GM19023 (cell line): ENCODE data around the gene PTPRT.

ENCODE experiments used
- ATAC-seq: cut with Tn5 transposase; IDR thresholded peaks from one replicate; pipeline ENCODE4 v1.9.1; 2021; ENCODE audit warnings: mild to moderate bottlenecking, moderate library complexity; ENCODE audit not compliant: unreplicated experiment

Gene PTPRT

GRCh38 chr20:42492290-42492689 is 697.4 kb downstream of the PTPRT start:
- no peak for ATAC-seq

GRCh38 chr20:42485556-42485955 is 704.1 kb downstream of the PTPRT start:
- no peak for ATAC-seq

DNA sequence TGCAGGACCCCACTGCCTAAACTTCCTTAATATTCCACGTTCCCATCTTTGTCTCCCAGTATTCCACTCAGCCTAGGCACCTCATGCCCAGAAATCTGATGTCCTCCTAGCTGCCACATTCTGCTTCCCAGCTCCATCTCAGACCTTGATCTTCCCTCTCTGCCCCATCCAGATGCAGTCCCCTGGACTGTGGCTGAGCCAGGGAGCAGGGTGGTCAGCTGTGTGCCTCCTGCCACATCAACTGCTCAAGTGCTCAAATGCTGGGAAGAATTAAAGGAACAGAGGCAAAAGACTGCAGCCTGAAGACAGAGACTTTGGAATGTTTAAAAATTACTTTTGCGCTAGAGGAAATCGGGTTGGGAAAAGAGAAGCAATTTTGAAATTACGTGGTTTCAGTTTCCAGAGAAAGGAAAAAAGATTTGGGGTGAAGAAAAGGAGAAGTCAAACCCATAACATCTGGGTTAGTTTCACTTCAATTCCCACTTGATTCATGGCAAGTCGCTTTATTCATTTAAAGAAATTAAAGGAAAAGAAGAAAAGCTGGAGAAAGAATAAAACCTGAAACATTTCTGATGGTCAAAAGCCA is 704.8 kb downstream of the PTPRT start:
- no peak for ATAC-seq

DNA sequence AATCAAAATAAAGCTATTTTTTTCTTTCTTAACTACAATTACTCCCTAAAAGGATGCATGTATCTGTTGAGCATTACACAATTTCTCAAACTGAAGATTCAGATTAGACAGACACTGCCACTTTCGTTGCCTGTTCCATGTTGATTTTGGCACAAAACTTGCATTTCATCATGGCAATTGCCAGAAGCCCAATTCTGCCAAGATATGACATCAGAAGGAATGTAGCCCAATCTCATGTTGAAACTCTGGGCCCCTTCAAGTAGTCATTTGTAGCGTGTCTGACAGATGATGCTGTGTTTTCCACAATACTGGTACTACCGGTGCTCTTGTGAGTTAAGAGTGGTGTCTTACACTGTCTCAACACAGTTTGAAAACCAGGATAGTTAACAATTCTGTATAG is 705.4 kb downstream of the PTPRT start:
- no peak for ATAC-seq

- ATAC-seq: no peak
Observed at GRCh38 chr20:42483730-42484303, 705.9 kb downstream of the PTPRT start.

DNA sequence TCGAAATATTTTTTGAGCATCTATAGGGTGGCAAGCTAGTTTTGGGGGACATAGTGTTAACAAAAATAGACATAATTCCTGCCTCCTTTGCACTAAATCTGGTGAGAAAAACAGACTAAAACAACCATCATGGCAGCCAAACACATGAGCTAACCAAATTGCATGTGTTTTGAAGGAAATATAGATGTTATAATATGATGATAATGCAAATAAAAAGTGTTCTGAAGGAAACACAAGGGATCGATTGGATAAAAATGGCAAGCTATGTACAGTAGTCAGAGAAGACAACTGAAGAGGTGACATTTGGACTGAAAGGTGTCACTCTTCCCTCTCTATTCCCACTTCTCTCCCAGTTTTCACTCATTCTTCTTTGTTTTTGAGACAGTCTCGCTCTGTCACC is 706.9 kb downstream of the PTPRT start:
- ATAC-seq: no peak

DNA sequence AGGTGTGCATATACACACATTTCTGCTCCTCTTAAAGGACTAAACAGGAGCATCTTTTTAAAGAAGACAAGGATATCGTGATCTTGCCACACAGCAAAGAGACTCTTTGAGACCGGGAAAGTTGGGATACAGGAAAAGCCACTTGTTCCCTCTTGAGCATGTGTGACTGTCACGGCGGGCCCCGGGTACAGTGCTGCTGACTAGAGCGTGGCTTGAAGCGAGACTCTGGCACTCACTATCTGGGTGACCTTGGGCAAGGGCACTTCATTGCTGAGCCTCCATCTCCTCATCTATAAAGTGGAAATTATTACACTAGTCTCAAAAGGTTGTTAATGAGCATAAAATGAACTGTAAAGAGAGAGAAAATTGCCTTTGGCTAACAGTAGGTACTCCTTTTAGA is 713.9 kb downstream of the PTPRT start:
- ATAC-seq: no peak

DNA sequence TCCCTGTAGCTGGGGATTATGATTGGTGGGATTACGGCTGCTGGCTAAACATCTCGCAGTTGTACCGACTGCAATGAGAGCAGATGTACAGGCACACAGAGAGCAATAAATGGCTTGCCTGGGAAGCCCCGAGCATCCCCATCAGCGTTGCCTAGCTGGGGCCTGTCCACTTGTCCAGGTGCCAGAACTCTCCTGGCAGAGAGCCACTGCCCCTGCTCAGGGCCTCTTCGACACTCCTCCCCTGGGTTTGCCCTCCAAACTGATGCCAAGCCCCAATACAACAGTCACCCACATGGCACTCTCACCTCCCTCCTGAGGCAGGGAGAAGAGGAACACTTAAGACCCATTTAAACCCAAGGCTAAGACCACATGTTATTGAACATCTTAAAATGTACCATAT is 715.1 kb downstream of the PTPRT start:
- no peak for ATAC-seq

DNA sequence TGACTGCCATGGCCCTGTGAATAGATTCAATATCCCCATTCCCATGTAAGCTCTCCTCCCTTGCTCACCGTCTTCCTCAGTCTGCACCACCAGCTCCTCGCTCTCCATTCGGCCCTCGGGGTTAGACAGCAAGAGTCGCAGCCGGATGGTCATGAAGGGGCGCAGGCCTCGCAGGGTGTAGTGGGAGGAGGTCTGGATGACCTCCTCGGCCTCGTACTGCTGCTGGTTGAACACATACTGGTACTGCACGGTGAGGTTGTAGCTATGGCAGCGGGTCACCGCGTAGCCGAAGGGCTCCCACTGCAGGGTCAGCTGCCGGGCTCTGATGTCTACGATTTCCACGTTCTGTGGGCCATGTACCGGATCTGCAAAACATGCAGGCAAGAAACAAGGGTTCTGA is 717.5 kb downstream of the PTPRT start:
- ATAC-seq: no peak

GRCh38 chr20:42461965-42462593 is 727.6 kb downstream of the PTPRT start:
- no peak for ATAC-seq

DNA sequence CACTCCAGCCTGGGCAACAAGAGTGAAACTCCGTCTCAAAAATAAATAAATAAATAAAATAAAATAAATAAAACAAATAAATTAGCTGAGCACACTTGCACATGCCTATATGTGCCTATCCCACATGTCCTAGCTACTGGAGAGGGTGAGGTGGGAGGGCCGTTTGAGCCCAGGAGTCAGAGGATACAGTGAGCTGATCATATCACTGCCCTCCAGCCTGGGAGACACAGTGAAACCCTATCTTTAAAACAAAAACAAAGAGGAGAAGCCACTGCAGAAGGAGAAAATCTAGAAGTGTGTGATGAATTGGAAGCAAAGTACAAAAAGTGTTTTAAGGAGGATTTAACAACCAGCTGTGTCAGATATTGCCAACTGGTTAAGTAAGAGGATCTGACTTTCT is 728.4 kb downstream of the PTPRT start:
- no peak for ATAC-seq

DNA sequence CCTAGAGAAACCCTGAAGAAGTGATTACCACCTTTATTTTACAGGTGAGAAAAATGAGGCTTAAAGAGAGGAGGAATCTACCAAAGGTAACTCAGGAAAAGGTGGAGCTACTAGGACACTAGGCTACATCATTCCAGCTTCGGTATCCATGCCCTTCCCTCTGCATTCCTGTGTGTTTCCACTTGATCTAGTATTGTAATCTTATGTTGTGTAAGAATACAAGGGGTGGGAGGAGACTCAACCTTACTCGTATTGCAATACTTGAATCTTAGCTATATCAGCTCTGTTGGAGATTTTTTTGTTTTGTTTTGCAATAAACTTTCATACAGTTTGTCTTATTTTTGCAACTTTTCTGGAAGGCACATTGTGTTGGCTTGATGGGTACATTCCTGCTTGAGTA is 742.4 kb downstream of the PTPRT start:
- ATAC-seq: no peak

- ATAC-seq: no peak
Observed at GRCh38 chr20:42444799-42445198, 744.9 kb downstream of the PTPRT start.

DNA sequence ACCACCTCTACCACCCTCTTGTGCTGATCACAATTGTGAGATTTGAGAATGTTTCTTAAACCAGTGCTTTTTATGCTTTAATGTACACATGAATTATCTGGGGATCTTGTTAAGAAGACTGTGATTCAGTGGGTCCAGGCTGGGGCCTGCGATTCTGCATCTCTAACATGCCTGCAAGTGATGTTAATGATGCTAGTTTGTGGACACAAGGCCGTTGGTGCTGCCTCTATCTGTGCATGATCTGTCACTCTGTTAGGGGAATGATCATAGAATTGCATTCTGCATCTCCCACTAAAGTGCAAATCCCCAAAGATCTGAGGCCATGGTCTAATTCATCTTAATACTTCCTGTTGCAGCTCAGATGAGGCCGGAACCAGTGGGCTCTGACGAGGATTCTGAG is 746.5 kb downstream of the PTPRT start:
- ATAC-seq: no peak

GRCh38 chr20:42442716-42443115 is 747.0 kb downstream of the PTPRT start:
- no peak for ATAC-seq

- ATAC-seq: no peak
Observed at GRCh38 chr20:42441864-42442331, 747.8 kb downstream of the PTPRT start.

- ATAC-seq: no peak
Observed at GRCh38 chr20:42441196-42441863, 748.4 kb downstream of the PTPRT start.

DNA sequence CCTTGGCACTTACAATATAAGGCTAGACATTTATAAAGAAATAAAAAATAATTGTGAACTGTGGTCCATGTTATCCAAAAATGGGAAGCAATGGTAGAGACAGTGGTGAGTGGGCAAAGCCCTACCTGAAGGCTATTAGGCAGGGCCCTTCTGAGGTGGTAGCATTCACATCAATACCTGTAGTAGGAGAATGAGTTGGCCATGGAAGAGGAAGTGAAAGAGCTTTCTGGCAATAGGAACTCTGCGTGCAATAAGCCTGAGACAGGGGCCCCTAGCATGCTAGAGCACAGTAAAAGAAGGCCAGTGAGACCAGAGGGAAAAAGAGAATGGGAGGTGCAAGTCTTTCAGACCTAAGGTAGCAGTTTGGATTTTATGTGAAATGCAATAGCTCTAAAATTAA is 754.5 kb downstream of the PTPRT start:
- peak; percentile 89 for ATAC-seq

- no peak for ATAC-seq
Observed at GRCh38 chr20:42432496-42433334, 757.0 kb downstream of the PTPRT start.

GRCh38 chr20:42430598-42430997 is 759.1 kb downstream of the PTPRT start:
- no peak for ATAC-seq

DNA sequence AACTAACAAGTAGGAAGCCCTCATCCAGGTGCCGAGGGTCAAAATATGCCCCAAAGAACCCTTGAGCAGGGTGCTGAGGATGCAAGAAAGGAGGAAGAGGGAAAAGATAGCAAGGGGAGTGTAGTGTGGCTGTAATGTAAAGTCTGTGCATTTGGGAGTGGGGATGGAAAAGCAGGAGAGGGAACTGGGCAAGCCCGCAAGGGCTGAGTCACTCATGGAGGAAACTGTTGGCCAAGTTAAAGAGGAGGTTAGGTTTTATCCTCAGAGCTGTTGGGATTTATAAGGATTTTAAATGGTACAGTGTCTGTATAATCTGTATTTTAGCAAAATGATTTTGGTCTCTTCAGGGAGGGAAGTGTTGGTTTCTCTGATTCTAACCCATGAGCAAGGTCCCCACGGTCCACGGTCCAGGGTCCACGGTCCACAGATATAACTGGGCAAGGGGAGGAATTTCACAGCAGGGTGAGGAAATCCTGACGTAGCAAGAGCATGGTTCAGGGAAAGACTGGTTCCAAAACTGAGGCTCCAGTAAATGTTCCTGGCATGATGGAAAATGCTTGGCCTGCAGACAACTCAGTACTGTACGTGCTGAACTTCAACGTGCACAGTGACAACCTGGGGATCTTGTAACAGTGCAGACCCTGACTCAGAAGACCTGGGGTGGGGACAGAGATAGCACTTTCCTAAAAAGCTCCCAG is 759.8 kb downstream of the PTPRT start:
- ATAC-seq: no peak
